HepG2 (cell line): ENCODE measurements around the gene SIGMAR1. TPM values are rescaled to one million over a fixed set of nuclear protein-coding genes. Genes with fewer than 3 reads are reported as not detected.

Experiments
- ATM ChIP-seq: fragments of 450-650 bp; IDR thresholded peaks from 2 replicates; pipeline ENCODE4 v1.7.1; 2017; ENCODE audit warnings: mild to moderate bottlenecking, borderline replicate concordance
- ELF3 ChIP-seq: IDR thresholded peaks from 2 replicates; pipeline ENCODE4 v1.6.1; 2016; ENCODE audit warnings: missing genetic modification reagents, missing compliant biosample characterization
- ETV6 ChIP-seq: sonication (generic); formaldehyde crosslinking; conservative IDR thresholded peaks from 2 replicates; pipeline ENCODE4 v1.4.0; 2020; ENCODE audit warnings: missing genetic modification reagents
- FLYWCH1 ChIP-seq: sonication (generic); formaldehyde crosslinking; IDR thresholded peaks from 2 replicates; pipeline ENCODE4 v1.8.1; 2023; ENCODE audit warnings: mild to moderate bottlenecking, missing genetic modification reagents
- KDM2A ChIP-seq: sonication (generic); formaldehyde crosslinking; IDR thresholded peaks from 2 replicates; pipeline ENCODE4 v1.4.0; 2020; ENCODE audit warnings: low read depth, missing genetic modification reagents, borderline replicate concordance
- KDM5B ChIP-seq: sonication (generic); formaldehyde crosslinking; IDR thresholded peaks from 2 replicates; pipeline ENCODE4 v1.4.0; 2020; ENCODE audit warnings: missing genetic modification reagents, mild to moderate bottlenecking, borderline replicate concordance
- MED1 ChIP-seq: sonication (generic); formaldehyde crosslinking; IDR thresholded peaks from 2 replicates; pipeline ENCODE4 v1.4.0; 2020; ENCODE audit warnings: missing genetic modification reagents
- MEIS1 ChIP-seq: sonication (generic); formaldehyde crosslinking; IDR thresholded peaks from 2 replicates; pipeline ENCODE4 v1.9.0; 2021; ENCODE audit warnings: mild to moderate bottlenecking, missing genetic modification reagents, moderate library complexity, borderline replicate concordance
- PITX1 ChIP-seq: sonication (generic); formaldehyde crosslinking; IDR thresholded peaks from 2 replicates; pipeline ENCODE4 v1.5.1; 2020; ENCODE audit warnings: mild to moderate bottlenecking, missing genetic modification reagents
- RFX5 ChIP-seq: IDR thresholded peaks from 2 replicates; pipeline ENCODE4 v1.6.1; 2011; ENCODE audit warnings: low read depth, low read length, improper control_type of control experiment
- SIX1 ChIP-seq: sonication (generic); formaldehyde crosslinking; IDR thresholded peaks from 2 replicates; pipeline ENCODE4 v1.4.0; 2020; ENCODE audit warnings: missing genetic modification reagents, borderline replicate concordance
- SKI ChIP-seq: fragments of 450-650 bp; IDR thresholded peaks from one replicate; pipeline ENCODE4 v1.6.1; 2018; ENCODE audit warnings: mild to moderate bottlenecking; ENCODE audit not compliant: partially characterized antibody
- SP140L ChIP-seq: sonication (generic); formaldehyde crosslinking; IDR thresholded peaks from 2 replicates; pipeline ENCODE4 v1.4.0; 2020; ENCODE audit warnings: missing genetic modification reagents, borderline replicate concordance
- TEAD2 ChIP-seq: sonication (generic); formaldehyde crosslinking; IDR thresholded peaks from 2 replicates; pipeline ENCODE4 v1.9.0; 2021; ENCODE audit warnings: missing genetic modification reagents
- TRAFD1 ChIP-seq: sonication (generic); formaldehyde crosslinking; IDR thresholded peaks from 2 replicates; pipeline ENCODE4 v1.5.1; 2020; ENCODE audit warnings: missing genetic modification reagents, mild to moderate bottlenecking, borderline replicate concordance
- ZBTB42 ChIP-seq: sonication (generic); formaldehyde crosslinking; IDR thresholded peaks from 2 replicates; pipeline ENCODE4 v1.5.0; 2020; ENCODE audit warnings: mild to moderate bottlenecking, missing genetic modification reagents
- ZNF20 ChIP-seq: sonication (generic); formaldehyde crosslinking; IDR thresholded peaks from 2 replicates; pipeline ENCODE4 v1.4.0; 2020; ENCODE audit warnings: mild to moderate bottlenecking, moderate library complexity, missing genetic modification reagents
- ZNF510 ChIP-seq: sonication (generic); formaldehyde crosslinking; IDR thresholded peaks from 2 replicates; pipeline ENCODE4 v1.4.0; 2020; ENCODE audit warnings: low read depth, mild to moderate bottlenecking, missing genetic modification reagents
- ZNF616 ChIP-seq: sonication (generic); formaldehyde crosslinking; IDR thresholded peaks from 2 replicates; pipeline ENCODE4 v1.5.0; 2020; ENCODE audit warnings: low read depth, mild to moderate bottlenecking, missing genetic modification reagents
- ZNF75D ChIP-seq: sonication (generic); formaldehyde crosslinking; IDR thresholded peaks from 2 replicates; pipeline ENCODE4 v1.8.1; 2023; ENCODE audit warnings: missing genetic modification reagents, mild to moderate bottlenecking, borderline replicate concordance
- polyA plus RNA-seq, 8 experiments: library from polyadenylated mRNA; depleted of rRNA in 3 of 8; stranded (reverse) in 7 of 8; unstranded in 1 of 8; fragments of >200 nt; fragmentation: Illumina TruSeq in 4 of 8; extraction: Trizol in 4 of 8; gene quantifications; 2 replicates each; pipeline versions ENCODE4 v1.2.1 to v1.2.3, GENCODE V29; 2011 to 2016; ENCODE audit warnings: low read depth in 4 of 8, missing spikeins in 1 of 8, mixed read lengths in 1 of 8; ENCODE audit not compliant: insufficient read depth in 1 of 8
- total RNA-seq, 5 experiments: library from RNA; depleted of rRNA; stranded (reverse); fragments of >200 nt; fragmentation: Illumina TruSeq; extraction: Trizol; gene quantifications; 2 replicates each; pipeline ENCODE4 v1.2.3, GENCODE V29; 2016; ENCODE audit warnings: low read depth in 1 of 5
- TF ChIP-seq, protein P1 (sequence below): sonication (generic); formaldehyde crosslinking; IDR thresholded peaks from 2 replicates; pipeline ENCODE4 v1.4.0; 2020; ENCODE audit warnings: missing genetic modification reagents
- TF ChIP-seq, protein P2 (sequence below): IDR thresholded peaks from 2 replicates; pipeline ENCODE4 v1.6.1; 2012; ENCODE audit warnings: inconsistent platforms
- TF ChIP-seq, protein P3 (sequence below): IDR thresholded peaks from 2 replicates; pipeline ENCODE4 v1.6.1; 2012; ENCODE audit warnings: low read length, improper control_type of control experiment

SIGMAR1 gene
- total and polyA plus RNA-seq, 2 of the 13 experiments (the other 11 are each of a cell fraction or from before 2014, with no cell fraction given), result 38.9 to 60.8 TPM

DNA sequence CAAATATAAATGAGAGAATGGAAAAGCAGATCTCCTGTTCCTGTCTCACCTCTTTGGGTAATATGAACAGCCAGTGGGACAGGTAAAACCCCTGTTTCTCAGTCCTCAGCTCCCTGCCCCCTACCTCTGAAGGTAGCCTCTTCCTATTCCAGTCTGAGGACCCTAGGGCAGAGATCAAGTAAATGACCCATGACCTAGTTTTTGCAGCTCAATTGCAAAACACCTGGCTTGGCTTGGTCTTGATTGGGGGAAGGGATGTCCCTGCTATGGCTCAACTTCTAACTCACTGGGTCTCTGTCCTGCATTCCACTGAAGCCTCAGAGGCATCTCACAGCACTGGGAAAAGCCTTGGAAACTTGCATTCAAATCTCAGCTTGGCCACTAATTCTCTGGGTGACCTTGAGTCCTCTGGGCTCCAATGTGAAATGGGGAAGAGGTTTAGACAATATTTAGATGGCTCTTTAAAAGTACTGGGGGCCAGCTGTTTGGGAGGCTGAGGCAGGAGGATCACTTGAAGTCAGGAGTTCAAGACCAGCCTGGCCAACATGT, 7.3 kb upstream of the SIGMAR1 start (continued):
- TF ChIP-seq ATM, result no peak
- TF ChIP-seq ZNF20 (CRISPR knock-in tag), result no peak
- TF ChIP-seq, protein P1, sequence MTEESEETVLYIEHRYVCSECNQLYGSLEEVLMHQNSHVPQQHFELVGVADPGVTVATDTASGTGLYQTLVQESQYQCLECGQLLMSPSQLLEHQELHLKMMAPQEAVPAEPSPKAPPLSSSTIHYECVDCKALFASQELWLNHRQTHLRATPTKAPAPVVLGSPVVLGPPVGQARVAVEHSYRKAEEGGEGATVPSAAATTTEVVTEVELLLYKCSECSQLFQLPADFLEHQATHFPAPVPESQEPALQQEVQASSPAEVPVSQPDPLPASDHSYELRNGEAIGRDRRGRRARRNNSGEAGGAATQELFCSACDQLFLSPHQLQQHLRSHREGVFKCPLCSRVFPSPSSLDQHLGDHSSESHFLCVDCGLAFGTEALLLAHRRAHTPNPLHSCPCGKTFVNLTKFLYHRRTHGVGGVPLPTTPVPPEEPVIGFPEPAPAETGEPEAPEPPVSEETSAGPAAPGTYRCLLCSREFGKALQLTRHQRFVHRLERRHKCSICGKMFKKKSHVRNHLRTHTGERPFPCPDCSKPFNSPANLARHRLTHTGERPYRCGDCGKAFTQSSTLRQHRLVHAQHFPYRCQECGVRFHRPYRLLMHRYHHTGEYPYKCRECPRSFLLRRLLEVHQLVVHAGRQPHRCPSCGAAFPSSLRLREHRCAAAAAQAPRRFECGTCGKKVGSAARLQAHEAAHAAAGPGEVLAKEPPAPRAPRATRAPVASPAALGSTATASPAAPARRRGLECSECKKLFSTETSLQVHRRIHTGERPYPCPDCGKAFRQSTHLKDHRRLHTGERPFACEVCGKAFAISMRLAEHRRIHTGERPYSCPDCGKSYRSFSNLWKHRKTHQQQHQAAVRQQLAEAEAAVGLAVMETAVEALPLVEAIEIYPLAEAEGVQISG (CRISPR knock-in tag), result peak; percentile 51
- TF ChIP-seq, protein P2, sequence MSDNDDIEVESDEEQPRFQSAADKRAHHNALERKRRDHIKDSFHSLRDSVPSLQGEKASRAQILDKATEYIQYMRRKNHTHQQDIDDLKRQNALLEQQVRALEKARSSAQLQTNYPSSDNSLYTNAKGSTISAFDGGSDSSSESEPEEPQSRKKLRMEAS, result peak; percentile 60; the same call in 1 of the 2 replicates
- TF ChIP-seq KDM5B, result no peak
- no peak for TF ChIP-seq RFX5
- TF ChIP-seq TEAD2 (CRISPR knock-in tag), result 0 out of 2 replicates have a peak, but pooled peaks have one; percentile 17
- TF ChIP-seq TRAFD1 (CRISPR knock-in tag), result no peak
- no peak for TF ChIP-seq KDM2A (CRISPR knock-in tag)
- TF ChIP-seq ZNF75D (CRISPR knock-in tag), result no peak
- TF ChIP-seq ZNF510 (CRISPR knock-in tag), result no peak
- TF ChIP-seq FLYWCH1 (CRISPR knock-in tag), result no peak
- TF ChIP-seq PITX1, result peak; percentile 54; the same call in 1 of the 2 replicates
- no peak for TF ChIP-seq ZBTB42
- TF ChIP-seq MEIS1, result no peak
- TF ChIP-seq ELF3, result peak; percentile 37; the same call in 1 of the 2 replicates
- peak; percentile 85 for TF ChIP-seq SKI
- TF ChIP-seq SIX1 (CRISPR knock-in tag), result no peak
- TF ChIP-seq ETV6 (CRISPR knock-in tag), result no peak
- no peak for TF ChIP-seq SP140L (CRISPR knock-in tag)
- peak; percentile 89 for TF ChIP-seq MED1 (CRISPR knock-in tag)
- TF ChIP-seq ZNF616, result no peak
- TF ChIP-seq, protein P3, sequence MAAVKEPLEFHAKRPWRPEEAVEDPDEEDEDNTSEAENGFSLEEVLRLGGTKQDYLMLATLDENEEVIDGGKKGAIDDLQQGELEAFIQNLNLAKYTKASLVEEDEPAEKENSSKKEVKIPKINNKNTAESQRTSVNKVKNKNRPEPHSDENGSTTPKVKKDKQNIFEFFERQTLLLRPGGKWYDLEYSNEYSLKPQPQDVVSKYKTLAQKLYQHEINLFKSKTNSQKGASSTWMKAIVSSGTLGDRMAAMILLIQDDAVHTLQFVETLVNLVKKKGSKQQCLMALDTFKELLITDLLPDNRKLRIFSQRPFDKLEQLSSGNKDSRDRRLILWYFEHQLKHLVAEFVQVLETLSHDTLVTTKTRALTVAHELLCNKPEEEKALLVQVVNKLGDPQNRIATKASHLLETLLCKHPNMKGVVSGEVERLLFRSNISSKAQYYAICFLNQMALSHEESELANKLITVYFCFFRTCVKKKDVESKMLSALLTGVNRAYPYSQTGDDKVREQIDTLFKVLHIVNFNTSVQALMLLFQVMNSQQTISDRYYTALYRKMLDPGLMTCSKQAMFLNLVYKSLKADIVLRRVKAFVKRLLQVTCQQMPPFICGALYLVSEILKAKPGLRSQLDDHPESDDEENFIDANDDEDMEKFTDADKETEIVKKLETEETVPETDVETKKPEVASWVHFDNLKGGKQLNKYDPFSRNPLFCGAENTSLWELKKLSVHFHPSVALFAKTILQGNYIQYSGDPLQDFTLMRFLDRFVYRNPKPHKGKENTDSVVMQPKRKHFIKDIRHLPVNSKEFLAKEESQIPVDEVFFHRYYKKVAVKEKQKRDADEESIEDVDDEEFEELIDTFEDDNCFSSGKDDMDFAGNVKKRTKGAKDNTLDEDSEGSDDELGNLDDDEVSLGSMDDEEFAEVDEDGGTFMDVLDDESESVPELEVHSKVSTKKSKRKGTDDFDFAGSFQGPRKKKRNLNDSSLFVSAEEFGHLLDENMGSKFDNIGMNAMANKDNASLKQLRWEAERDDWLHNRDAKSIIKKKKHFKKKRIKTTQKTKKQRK, result no peak
